Measurements from ENCODE around the gene STX5. TPM values are rescaled to one million over a fixed set of nuclear protein-coding genes. Genes with fewer than 3 reads are reported as not detected.

Gene STX5
- total and polyA plus RNA-seq, 9 of the 15 experiments (the other 6 are each of a cell fraction or from before 2014, with no cell fraction given): 2.8 to 28.6 (median 23.7) TPM

DNA sequence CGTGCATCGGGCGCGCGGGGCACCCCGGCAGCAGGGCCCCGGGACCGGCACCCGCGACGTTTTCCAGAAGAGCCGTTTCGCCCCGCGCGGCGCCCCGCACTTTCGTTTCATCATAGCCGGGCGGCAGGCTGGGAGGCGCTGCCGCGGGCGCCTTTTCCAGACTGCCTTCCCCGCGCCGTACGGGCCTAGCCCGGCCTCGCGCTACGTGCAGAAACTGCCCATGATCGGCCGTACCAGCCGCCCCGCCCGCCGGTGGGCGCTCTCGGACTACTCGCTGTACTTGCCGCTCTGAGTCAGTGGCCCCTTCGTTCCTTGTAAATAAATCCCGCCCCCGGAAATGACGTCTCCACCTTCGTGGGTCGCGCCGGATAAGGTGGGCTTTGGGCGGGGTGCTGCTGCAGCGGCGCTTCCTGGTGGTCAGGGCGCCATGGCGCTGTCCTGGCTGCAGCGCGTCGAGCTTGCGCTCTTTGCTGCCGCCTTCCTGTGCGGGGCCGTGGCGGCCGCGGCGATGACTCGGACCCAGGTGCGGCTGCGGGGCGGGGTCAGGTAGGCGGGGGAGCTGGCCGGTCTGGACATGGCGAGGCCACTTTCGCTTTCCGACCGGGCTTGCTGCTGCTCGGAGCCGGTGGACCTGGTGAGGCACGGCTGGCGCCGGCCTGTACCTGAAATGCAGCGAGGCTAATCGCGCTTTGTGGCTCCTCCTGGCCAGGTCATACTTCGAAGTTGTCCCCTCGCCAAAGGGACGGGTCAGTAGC lies 44.7 kb downstream of the STX5 start, which contains the start of gene TMEM179B (continued):
- TF ChIP-seq, protein P1, sequence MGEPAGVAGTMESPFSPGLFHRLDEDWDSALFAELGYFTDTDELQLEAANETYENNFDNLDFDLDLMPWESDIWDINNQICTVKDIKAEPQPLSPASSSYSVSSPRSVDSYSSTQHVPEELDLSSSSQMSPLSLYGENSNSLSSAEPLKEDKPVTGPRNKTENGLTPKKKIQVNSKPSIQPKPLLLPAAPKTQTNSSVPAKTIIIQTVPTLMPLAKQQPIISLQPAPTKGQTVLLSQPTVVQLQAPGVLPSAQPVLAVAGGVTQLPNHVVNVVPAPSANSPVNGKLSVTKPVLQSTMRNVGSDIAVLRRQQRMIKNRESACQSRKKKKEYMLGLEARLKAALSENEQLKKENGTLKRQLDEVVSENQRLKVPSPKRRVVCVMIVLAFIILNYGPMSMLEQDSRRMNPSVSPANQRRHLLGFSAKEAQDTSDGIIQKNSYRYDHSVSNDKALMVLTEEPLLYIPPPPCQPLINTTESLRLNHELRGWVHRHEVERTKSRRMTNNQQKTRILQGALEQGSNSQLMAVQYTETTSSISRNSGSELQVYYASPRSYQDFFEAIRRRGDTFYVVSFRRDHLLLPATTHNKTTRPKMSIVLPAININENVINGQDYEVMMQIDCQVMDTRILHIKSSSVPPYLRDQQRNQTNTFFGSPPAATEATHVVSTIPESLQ (CRISPR knock-in tag; IDR thresholded peaks at IDR 0.05): 0 out of 2 replicates have a peak, but pooled peaks have one; percentile 53
- TF ChIP-seq ZNF785 (CRISPR knock-in tag; IDR thresholded peaks at IDR 0.05): no peak
- TF ChIP-seq, protein P2, sequence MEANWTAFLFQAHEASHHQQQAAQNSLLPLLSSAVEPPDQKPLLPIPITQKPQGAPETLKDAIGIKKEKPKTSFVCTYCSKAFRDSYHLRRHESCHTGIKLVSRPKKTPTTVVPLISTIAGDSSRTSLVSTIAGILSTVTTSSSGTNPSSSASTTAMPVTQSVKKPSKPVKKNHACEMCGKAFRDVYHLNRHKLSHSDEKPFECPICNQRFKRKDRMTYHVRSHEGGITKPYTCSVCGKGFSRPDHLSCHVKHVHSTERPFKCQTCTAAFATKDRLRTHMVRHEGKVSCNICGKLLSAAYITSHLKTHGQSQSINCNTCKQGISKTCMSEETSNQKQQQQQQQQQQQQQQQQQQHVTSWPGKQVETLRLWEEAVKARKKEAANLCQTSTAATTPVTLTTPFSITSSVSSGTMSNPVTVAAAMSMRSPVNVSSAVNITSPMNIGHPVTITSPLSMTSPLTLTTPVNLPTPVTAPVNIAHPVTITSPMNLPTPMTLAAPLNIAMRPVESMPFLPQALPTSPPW (CRISPR knock-in tag; IDR thresholded peaks at IDR 0.05): peak; percentile 80
- no peak for TF ChIP-seq ZNF644 (tag; IDR thresholded peaks at IDR 0.05; ENCODE audit: low read depth)
- peak; percentile 15; the same call in 1 of the 2 replicates for TF ChIP-seq MYNN (IDR thresholded peaks at IDR 0.05)
- no peak for TF ChIP-seq MYNN (CRISPR knock-in tag; IDR thresholded peaks at IDR 0.05)
- 0 out of 2 replicates have a peak, but pooled peaks have one; percentile 19 for TF ChIP-seq CBX5 (IDR thresholded peaks at IDR 0.05; ENCODE audit: borderline replicate concordance, low read depth)
- TF ChIP-seq, protein P3, sequence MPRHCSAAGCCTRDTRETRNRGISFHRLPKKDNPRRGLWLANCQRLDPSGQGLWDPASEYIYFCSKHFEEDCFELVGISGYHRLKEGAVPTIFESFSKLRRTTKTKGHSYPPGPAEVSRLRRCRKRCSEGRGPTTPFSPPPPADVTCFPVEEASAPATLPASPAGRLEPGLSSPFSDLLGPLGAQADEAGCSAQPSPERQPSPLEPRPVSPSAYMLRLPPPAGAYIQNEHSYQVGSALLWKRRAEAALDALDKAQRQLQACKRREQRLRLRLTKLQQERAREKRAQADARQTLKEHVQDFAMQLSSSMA (CRISPR knock-in tag; IDR thresholded peaks at IDR 0.05): peak; percentile 63
- TF ChIP-seq, protein P4, sequence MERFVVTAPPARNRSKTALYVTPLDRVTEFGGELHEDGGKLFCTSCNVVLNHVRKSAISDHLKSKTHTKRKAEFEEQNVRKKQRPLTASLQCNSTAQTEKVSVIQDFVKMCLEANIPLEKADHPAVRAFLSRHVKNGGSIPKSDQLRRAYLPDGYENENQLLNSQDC (CRISPR knock-in tag; IDR thresholded peaks at IDR 0.05): 0 out of 2 replicates have a peak, but pooled peaks have one; percentile 29
- no peak for TF ChIP-seq FOXA1 (IDR thresholded peaks at IDR 0.05; ENCODE audit: borderline replicate concordance)
- TF ChIP-seq NCOA1 (IDR thresholded peaks at IDR 0.05; ENCODE audit: low read depth): no peak
- 0 out of 2 replicates have a peak, but pooled peaks have one; percentile 73 for TF ChIP-seq FOXK1 (CRISPR knock-in tag; IDR thresholded peaks at IDR 0.05; ENCODE audit: borderline replicate concordance)
- TF ChIP-seq MBD2 (IDR thresholded peaks at IDR 0.05; ENCODE audit: borderline replicate concordance, low read depth): peak; percentile 85
- TF ChIP-seq, protein P5, sequence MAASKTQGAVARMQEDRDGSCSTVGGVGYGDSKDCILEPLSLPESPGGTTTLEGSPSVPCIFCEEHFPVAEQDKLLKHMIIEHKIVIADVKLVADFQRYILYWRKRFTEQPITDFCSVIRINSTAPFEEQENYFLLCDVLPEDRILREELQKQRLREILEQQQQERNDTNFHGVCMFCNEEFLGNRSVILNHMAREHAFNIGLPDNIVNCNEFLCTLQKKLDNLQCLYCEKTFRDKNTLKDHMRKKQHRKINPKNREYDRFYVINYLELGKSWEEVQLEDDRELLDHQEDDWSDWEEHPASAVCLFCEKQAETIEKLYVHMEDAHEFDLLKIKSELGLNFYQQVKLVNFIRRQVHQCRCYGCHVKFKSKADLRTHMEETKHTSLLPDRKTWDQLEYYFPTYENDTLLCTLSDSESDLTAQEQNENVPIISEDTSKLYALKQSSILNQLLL (CRISPR knock-in tag; IDR thresholded peaks at IDR 0.05; ENCODE audit: borderline replicate concordance): no peak
- TF ChIP-seq, protein P6, sequence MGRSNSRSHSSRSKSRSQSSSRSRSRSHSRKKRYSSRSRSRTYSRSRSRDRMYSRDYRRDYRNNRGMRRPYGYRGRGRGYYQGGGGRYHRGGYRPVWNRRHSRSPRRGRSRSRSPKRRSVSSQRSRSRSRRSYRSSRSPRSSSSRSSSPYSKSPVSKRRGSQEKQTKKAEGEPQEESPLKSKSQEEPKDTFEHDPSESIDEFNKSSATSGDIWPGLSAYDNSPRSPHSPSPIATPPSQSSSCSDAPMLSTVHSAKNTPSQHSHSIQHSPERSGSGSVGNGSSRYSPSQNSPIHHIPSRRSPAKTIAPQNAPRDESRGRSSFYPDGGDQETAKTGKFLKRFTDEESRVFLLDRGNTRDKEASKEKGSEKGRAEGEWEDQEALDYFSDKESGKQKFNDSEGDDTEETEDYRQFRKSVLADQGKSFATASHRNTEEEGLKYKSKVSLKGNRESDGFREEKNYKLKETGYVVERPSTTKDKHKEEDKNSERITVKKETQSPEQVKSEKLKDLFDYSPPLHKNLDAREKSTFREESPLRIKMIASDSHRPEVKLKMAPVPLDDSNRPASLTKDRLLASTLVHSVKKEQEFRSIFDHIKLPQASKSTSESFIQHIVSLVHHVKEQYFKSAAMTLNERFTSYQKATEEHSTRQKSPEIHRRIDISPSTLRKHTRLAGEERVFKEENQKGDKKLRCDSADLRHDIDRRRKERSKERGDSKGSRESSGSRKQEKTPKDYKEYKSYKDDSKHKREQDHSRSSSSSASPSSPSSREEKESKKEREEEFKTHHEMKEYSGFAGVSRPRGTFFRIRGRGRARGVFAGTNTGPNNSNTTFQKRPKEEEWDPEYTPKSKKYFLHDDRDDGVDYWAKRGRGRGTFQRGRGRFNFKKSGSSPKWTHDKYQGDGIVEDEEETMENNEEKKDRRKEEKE (IDR thresholded peaks at IDR 0.05; ENCODE audit: borderline replicate concordance in 1 of 2, control insufficient read depth in 1 of 2, low read depth in 2 of 2, low read length in 1 of 2): no peak
- TF ChIP-seq, protein P7, sequence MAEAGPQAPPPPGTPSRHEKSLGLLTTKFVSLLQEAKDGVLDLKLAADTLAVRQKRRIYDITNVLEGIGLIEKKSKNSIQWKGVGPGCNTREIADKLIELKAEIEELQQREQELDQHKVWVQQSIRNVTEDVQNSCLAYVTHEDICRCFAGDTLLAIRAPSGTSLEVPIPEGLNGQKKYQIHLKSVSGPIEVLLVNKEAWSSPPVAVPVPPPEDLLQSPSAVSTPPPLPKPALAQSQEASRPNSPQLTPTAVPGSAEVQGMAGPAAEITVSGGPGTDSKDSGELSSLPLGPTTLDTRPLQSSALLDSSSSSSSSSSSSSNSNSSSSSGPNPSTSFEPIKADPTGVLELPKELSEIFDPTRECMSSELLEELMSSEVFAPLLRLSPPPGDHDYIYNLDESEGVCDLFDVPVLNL (CRISPR knock-in tag; IDR thresholded peaks at IDR 0.05; ENCODE audit: low read depth): peak; percentile 74

All from K562 (cell line).